GM04503 (cell line): ENCODE data around the gene RAB7B.
A peak's percentile ranks its signal among the peaks of the same experiment; 100 is the strongest.

ENCODE experiments used
- DNase-seq: peaks from one replicate; pipeline ENCODE4 v3.0.0-alpha.2; 2012; ENCODE audit warnings: low read depth

Gene RAB7B

DNA sequence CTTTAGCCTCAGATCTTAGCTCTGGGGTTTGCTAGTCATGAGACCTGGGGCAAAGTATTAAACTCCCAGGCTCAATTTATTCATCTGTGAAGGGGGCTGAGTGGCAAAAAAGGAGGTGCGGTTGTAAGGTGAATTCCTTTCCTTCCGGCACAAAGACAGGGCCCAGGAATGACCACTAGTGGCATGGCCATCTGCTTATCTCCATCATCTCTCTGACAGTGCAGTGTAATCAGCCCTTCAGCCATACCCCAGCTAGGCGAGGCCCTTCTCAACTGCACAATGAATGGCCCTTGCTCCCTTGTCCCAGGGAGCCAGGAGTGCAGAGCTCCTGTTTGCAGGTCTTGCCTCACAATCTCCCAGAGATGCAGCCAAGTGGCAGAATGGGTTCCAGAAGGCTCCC, 54.3 kb downstream of the RAB7B start:
- DNase-seq, result no peak

DNA sequence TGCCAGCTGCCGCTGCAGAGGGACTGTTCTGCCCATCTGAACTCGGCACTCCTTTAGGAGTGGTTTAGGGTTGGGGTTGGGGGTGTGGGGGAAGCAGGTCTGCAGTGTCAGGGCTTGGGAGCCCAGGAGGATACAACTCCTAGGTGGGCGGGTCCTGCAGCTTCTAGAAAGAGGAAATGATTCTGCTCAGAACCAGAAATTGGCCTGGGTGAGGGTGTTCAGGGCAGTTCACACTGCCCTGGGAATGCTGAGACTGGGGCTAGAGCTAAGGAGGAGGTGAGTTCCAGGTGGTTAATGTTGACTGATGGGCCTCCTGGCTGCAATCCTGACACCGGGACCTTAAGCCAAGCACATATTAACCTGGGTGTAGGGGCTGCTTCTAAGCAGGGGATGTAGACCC, 55.2 kb downstream of the RAB7B start:
- DNase-seq, result no peak

DNA sequence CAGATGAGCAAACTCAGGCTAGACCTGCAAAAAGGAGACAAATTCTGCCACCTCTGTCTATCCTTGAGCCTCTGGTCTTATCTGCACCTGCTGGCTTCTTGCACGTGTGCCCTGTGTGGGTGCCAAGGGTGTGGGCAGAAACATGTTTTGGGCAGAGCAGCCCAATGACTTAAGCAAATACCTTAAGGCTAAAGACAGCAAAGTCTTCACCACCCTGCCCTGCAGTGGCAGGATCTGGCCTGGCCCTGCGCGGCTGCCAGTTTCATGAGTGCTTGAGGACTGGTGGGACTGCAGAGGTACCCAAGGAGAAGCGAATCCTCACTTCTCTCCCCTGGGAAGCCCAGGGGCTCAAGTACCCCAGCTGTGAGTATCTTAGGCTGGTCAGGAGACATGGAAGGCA, 56.2 kb downstream of the RAB7B start:
- DNase-seq, result no peak

DNA sequence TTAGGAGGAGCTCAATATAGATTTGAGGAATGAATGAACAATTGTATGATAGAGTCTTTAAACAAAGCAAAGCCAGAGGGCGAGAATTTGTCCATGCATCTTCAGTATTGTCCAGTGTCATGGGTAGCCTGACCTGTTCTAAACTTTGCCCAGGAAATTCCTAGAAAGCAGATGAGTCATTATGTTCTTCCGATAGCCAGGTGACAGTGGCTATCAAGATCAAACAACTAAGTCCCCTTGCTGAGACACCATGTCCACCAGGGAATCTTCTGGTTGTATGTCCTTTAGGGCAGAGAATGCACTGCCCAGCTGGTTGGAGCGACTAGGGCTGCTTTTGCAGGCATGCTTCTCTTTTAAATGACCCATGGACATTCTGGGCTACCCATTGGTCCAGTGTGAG, 58.1 kb downstream of the RAB7B start:
- DNase-seq, result no peak

GRCh38 chr1:205944525-205944924, 58.7 kb downstream of the RAB7B start:
- DNase-seq, result no peak

DNA sequence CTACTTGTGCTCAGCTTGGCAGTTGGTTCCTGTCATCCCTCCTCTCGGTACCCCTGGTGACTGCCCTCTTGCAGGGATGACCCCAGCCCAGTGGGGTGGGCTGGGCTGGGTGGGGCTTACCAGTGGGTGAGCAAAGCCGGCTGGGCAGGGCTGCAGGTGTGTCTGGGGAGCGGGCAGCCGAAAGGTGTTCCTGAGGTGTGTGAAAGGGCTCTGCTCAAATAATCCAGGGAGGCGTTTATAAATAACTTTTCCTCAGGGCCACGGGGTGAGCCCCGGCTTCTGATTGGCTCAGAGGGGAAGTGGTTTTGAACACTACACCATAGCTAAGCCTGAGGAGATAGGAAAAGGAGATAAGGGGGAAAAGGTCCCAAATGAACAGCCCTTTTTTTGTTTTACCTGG, 60.0 kb downstream of the RAB7B start, which contains the start of gene SLC26A9:
Gene SLC26A9 (minus strand): TSS at position 212 of the 400 bp plus-strand sequence. CDS start 7,636 bp downstream, outside the sequence.
- DNase-seq, result no peak

DNA sequence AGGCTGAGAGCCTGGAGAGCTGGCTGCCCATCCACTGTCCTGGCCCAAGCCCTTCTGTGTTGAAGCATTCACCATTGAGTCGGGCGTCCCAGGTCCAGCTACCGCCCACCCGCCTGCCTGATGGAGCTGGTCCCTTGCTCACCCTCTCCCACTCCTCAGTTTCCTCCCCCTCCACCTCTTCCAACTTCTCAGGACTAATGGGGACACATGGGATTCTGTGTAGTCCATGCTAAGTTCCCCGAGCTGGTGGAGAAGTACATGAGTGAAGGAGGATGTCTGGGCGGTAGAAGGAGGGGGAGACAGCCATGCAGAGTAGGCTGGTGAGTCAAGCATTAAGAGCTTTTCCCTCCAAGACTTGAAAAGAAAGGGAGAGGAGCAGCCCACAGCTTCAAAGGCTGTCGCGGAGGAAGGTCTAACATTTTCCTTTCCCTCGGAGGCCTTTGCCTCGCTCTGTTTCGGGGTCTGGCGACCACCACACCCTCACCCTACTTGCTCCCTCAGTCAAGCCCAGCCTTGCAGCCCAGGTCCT, 60.5 kb downstream of the RAB7B start:
- DNase-seq, result no peak

GRCh38 chr1:205940710-205941109, 62.5 kb downstream of the RAB7B start:
- DNase-seq, result no peak

DNA sequence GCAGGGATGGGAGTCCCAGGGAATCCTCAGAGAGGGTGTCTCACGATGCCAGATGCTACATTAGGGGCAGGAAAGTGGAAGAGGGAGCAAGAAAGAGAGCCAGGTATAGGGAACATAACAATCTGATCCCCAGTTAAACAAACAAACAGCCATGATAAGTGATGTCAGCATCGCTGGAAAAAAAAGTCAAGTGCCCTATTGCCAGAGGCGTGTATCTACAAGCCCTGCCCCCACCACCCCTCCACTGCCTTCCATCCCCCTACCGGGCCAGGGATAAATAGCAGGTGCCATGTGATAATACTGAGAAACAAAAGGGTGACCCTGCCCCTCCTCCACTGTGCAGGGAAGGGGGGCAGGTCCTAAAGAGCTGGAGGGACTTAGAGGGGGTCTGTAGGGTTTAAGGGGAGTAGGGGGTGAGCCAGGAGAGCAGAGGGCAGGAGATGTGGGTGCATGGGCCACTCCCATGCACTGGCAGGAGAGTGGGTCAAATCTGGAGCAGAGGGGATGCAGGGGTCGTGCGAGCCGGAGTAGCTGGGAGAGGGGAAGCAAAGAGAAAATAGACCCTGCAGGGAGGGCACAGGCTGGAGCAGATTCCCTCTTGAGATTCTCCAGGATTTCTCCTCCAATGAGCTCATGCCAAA, 63.4 kb downstream of the RAB7B start:
- no peak for DNase-seq

DNA sequence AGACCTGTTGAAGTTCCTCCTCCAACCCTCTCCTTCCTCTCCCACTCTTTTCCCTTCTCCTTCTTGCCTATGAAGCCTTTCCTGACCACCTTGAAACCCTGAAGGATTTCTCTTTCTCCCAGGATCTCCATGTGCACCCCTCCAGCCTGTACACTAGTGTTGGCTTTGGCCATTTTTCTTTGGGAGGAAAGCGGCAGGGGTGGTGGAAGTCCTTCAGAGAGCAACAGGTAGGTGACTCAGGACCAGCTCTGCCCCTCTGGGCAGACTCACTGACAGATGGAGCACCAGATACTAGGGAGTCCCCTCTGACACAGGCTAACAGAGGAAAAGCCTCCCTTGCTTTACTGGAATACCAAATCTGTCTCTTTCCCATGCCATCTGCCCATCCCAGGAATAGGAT, 64.5 kb downstream of the RAB7B start:
- DNase-seq, result no peak

- peak; percentile 46 for DNase-seq
These were observed 66.2 kb downstream of the RAB7B start for GRCh38 chr1:205936846-205937586.

GRCh38 chr1:205936311-205936710, 66.9 kb downstream of the RAB7B start:
- DNase-seq, result no peak

DNA sequence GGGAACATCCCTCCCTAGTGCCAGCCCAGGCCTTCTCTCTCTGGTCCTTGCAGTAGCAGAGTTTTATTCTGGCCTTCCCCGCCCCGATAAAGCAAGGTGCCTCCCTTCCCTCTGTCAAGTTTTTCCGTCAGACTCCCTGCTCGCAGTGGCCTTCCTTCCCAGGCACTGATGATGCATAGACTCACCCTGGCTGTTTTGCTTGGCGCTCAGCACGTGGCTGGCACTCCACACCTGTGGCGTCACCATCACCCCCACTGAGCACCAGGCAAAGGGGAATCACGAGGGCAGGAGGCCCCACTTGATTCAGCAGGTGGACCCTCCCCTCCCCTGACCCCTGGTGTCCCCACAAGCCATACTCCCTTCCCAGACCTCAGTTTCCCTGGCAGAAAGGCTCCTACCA, 67.3 kb downstream of the RAB7B start:
- DNase-seq, result no peak

DNA sequence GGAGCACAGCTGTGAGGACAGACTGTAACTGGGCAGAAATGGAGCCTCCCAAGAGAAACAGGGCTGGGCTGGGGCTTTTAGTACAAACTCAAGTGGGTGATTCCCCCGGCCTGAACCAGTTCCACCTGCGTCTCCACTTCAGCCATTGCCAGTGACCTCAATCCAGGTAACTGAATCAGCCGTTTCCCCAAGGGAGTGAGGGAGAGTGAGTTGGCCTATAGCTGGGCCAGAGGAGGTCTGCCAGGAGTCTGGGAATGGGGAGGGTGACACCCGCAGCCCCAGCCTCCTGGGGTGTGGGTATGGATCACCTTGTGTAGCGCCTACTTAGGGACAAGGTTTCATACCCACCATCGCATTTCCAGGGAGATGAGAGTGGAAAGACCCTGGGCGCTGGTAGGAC, 68.4 kb downstream of the RAB7B start:
- no peak for DNase-seq

DNA sequence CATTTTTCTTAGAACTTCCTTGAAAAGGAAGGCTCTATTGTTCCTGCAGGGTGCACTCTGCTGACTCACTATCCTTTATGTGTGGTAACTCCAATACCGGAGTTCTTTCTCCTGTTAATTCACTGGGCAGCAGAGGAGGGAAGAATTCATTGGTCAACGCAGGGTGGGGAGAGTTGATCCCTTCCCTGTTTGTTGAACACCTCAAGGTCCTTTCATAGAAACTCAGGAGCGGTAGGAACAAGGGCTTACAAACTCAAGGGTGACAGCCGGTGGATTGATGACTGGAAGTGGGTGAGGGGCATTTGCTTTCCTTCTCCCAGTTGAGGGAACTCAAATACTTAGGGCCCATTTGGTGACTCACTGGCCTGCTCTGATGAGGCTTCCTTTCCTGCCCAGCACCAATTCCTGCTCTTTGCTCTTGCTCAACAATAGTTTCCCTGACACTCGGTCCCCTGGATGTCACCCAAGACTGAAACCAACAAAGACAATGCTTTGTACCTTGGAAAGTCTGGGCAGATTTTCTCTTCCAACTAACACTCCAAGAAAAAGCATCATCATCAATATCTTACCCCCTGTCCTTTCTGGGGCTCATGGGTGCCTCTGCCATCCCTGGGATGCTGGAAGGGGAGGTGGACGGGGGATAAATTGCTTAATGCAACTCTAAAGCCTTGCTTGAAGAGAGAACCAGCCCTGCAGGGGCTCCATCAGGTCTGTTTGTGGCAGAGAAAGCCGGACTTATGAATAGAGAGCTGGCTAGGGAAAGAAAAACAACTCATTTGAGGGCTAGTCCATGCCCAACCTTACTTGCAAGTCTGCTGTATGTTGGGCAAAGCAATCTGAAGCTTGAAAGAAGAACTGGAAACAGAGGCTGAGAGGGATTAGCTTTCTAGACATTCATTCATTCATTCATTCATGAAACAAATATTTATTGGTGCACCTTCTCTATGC, 69.2 kb downstream of the RAB7B start:
- peak; percentile 76 for DNase-seq

DNA sequence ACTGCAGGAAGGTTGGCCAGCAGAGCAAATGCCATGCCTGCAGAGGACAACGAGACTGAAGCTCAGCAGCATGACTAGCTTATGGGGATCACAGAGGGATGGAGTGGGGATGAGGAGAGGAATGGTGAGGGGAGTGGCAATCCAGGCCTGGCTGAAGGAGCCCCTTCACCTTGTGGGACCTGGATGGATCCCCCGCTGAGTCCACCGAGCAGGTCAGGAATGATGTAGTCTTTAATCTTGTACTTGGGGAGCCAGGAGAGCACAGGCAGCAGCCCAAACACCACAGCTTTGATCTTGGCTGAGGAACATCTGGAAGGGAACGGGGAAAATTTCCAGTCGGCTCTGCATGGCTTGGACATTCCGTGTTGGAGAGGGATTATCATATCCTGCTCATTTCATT, 70.4 kb downstream of the RAB7B start:
- no peak for DNase-seq

DNA sequence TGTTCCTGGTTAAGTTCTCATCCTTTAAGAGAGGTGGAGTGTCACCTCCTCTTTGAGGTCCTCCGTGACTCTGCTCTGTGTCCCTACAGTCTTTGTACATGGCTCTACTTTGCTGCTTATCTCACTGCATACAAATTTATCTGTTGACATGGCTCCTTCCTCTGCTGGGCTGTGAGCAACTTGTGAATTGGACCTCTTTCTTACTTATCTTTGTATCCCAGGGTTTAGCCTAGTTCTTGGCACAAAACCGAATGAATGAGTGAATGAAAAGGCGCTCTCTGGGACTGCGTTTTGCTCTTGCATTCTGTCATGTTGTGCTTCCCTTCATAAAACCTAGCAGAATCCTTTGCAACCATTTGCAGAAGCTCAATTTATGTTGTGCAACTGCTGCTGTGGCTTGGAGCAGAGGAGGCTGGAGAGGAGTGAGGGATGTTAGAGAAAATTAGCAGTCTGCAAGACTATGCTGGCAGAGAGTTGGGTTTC, 72.4 kb downstream of the RAB7B start:
- no peak for DNase-seq

- no peak for DNase-seq
These were observed 73.0 kb downstream of the RAB7B start for GRCh38 chr1:205930195-205930577.

DNA sequence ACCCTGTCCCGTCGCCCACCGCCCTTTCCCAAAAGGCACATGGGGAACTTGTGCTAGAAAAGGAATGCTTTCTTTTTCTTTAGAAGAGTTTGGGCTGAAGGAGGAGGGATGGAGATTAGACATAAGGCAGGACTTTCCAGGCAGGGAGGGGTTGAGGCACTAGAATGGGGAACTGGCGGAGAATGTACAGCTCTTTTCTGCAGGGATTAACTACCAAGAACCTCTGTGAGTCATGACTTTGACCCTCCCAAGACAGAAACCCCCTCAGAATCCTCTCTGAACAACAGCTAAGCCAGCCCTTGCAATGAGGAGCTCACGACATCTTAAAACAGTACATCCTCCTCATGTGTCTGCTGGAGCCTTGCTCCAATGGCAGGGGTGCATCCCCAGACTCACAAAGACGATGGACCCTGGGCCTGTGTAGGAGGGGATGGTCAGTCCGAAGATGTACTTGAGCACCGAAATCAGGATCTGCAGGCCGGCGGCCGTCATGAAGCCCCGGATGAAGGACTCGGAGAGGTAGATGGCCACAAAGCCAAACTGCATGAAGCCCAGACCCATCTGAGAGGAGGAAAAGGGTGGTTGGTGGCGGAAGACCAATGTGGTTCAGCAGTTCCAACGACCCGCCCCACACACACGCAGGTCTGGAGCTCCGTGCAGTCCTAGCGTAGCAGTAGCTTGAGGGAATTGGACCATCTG, 73.5 kb downstream of the RAB7B start:
- no peak for DNase-seq

- no peak for DNase-seq
These were observed 74.9 kb downstream of the RAB7B start for GRCh38 chr1:205928317-205928716.

GRCh38 chr1:205927676-205928075, 75.5 kb downstream of the RAB7B start:
- no peak for DNase-seq

GRCh38 chr1:205927247-205927646, 75.9 kb downstream of the RAB7B start:
- DNase-seq, result no peak
